Lung (tissue), 12 donors: ENCODE measurements around the gene ZCCHC2. TPM values are rescaled to one million over a fixed set of nuclear protein-coding genes. Genes with fewer than 3 reads are reported as not detected.

Source experiments
- ATAC-seq: fragments of 200-7000 bp; cut with Tn5 transposase; one replicate; pipeline ENCODE4 v1.9.1; 2020; ENCODE audit warnings: moderate number of reproducible peaks; ENCODE audit not compliant: insufficient read depth, low FRiP score
- DNase-seq, 3 donors: peaks; one replicate each; pipeline ENCODE4 v3.0.0-alpha.2; 2013 to 2017
- H3K27ac ChIP-seq, 2 donors: one replicate each; pipeline ENCODE4 v1.5.1; 2013; ENCODE audit warnings: mild to moderate bottlenecking in 2 of 2, moderate library complexity in 2 of 2, control low read depth in 1 of 2, inconsistent platforms in 1 of 2, low read depth in 1 of 2, low read length in 1 of 2
- H3K27me3 ChIP-seq, 3 donors: one replicate each; pipeline ENCODE4 v1.5.1; 2013; ENCODE audit warnings: low read length in 2 of 3; ENCODE audit not compliant: control insufficient read depth in 3 of 3, insufficient read depth in 3 of 3
- H3K36me3 ChIP-seq, 4 donors: one replicate each; pipeline ENCODE4 v1.5.1; 2013; ENCODE audit warnings: low read length in 4 of 4, mild to moderate bottlenecking in 1 of 4, moderate library complexity in 1 of 4; ENCODE audit not compliant: control insufficient read depth in 4 of 4, insufficient read depth in 4 of 4
- H3K4me1 ChIP-seq, 5 donors: one replicate each; pipeline ENCODE4 v1.5.1; 2013; ENCODE audit warnings: low read length in 5 of 5, mild to moderate bottlenecking in 2 of 5, moderate library complexity in 1 of 5; ENCODE audit not compliant: control insufficient read depth in 5 of 5, insufficient read depth in 5 of 5
- H3K4me3 ChIP-seq: one replicate; pipeline ENCODE4 v1.5.1; 2013; ENCODE audit warnings: mild to moderate bottlenecking, control low read depth, moderate library complexity
- H3K9ac ChIP-seq, 2 donors: one replicate each; pipeline ENCODE4 v1.5.1; 2013; ENCODE audit warnings: low read length in 2 of 2, control low read depth in 1 of 2; ENCODE audit not compliant: insufficient read depth in 1 of 2
- H3K9me3 ChIP-seq, 4 donors: one replicate each; pipeline ENCODE4 v1.5.1; 2013; ENCODE audit warnings: low read length in 3 of 4, mild to moderate bottlenecking in 1 of 4, moderate library complexity in 1 of 4; ENCODE audit not compliant: control insufficient read depth in 4 of 4, insufficient read depth in 3 of 4
- CTCF ChIP-seq: IDR thresholded peaks from 2 replicates; pipeline ENCODE4 v1.5.1; 2012; ENCODE audit warnings: mild to moderate bottlenecking; ENCODE audit errors: control extremely low read depth, extremely low read depth
- WGBS, 2 donors: extraction: QIAGEN DNeasy Blood & Tissue Kit; methylation state at CpG; one replicate each; pipeline ENCODE4 v1.1.7; 2013; 5-methylcytosine and 5-hydroxymethylcytosine counted together
- polyA plus RNA-seq, 2 donors: library from polyadenylated mRNA; stranded (reverse); fragments of 200-250 nt; gene quantifications; one replicate each; pipeline ENCODE4 v1.2.1, GENCODE V29; 2013
- total RNA-seq, 2 donors: library from RNA; depleted of rRNA in 1 of 2; stranded (reverse); fragments of >200 nt in 1 of 2; gene quantifications; one replicate each; pipeline ENCODE4 v1.2.1, GENCODE V29; 2014 to 2021
- donor health status: control.
- donor health status: control.
- donor health status: Bipolar disorder and iron deficiency.
- donor health status: healthy.
- donor health status: DM: yes; HTN: yes; CAD: no.

ZCCHC2 gene
- total and polyA plus RNA-seq, 4 donors = 9.3 to 33.9 (median 18.6) TPM

- no peak overlapping the region for H3K27ac ChIP-seq
- ATAC-seq (no peak), DNase-seq (no peak)
- H3K4me1 ChIP-seq = peaks cover 0 to 4% (median 3%) of the 10 kb centered on the region in 5 donors
- H3K4me3 ChIP-seq = no peak overlapping the region
- 56 to 83% methylated on average over 1 of the region's 1 CpG for WGBS, 2 donors
- no peak for TF ChIP-seq CTCF
- H3K9me3 ChIP-seq = peaks cover 0 to 21% (median 0%) of the 10 kb centered on the region in 4 donors
- H3K27me3 ChIP-seq = no peaks in the 10 kb centered on the region
- no peak overlapping the region for H3K9ac ChIP-seq
- H3K36me3 ChIP-seq = no peaks in the 10 kb centered on the region
Observed at GRCh38 chr18:62509779-62510178, 13.0 kb upstream of the ZCCHC2 start.

GRCh38 chr18:62510789-62511188 lies 12.0 kb upstream of the ZCCHC2 start:
- Histone ChIP-seq H3K27ac (no peak overlapping the region), H3K4me1 (peaks cover 0 to 3% (median 2%) of the 10 kb centered on the region in 5 donors), H3K9me3 (peaks cover 0 to 22% (median 0%) of the 10 kb centered on the region in 4 donors), H3K4me3 (no peak overlapping the region), H3K9ac (no peak overlapping the region), H3K36me3 (no peaks in the 10 kb centered on the region), H3K27me3 (no peaks in the 10 kb centered on the region)
- no peak for ATAC-seq
- TF ChIP-seq CTCF = no peak
- DNase-seq = no peak
- WGBS, 2 donors = 80 to 85% methylated on average over 2 of the region's 2 CpGs

- TF ChIP-seq CTCF = no peak
- no peak overlapping the region for H3K27ac ChIP-seq
- no peaks in the 10 kb centered on the region for H3K36me3 ChIP-seq
- 85 to 93% methylated on average over 1 of the region's 1 CpG for WGBS, 2 donors
- DNase-seq (no peak), ATAC-seq (no peak)
- peaks cover 0 to 22% (median 0%) of the 10 kb centered on the region in 4 donors for H3K9me3 ChIP-seq
- H3K9ac ChIP-seq = no peak overlapping the region
- no peaks in the 10 kb centered on the region for H3K4me1 ChIP-seq
- no peak overlapping the region for H3K4me3 ChIP-seq
- H3K27me3 ChIP-seq = no peaks in the 10 kb centered on the region
Observed at GRCh38 chr18:62512532-62512931, 10.3 kb upstream of the ZCCHC2 start.

- 88 to 100% methylated on average over 2 of the region's 2 CpGs for WGBS, 2 donors
- Histone ChIP-seq H3K27me3 (no peaks in the 10 kb centered on the region), H3K4me1 (no peaks in the 10 kb centered on the region), H3K36me3 (no peaks in the 10 kb centered on the region), H3K4me3 (no peak overlapping the region), H3K9ac (no peak overlapping the region), H3K9me3 (peaks cover 0 to 22% (median 0%) of the 10 kb centered on the region in 4 donors), H3K27ac (no peak overlapping the region)
- ATAC-seq (no peak), DNase-seq (no peak)
- TF ChIP-seq CTCF = no peak
Observed at GRCh38 chr18:62512996-62513395, 9.8 kb upstream of the ZCCHC2 start.
